ENCODE data around the gene JUN.
"Not testable (repeated sequence)": the region's sequence is repeated elsewhere in the genome, so short reads cannot be mapped to it uniquely, and the experiment has no call there.

JUN gene

DNA sequence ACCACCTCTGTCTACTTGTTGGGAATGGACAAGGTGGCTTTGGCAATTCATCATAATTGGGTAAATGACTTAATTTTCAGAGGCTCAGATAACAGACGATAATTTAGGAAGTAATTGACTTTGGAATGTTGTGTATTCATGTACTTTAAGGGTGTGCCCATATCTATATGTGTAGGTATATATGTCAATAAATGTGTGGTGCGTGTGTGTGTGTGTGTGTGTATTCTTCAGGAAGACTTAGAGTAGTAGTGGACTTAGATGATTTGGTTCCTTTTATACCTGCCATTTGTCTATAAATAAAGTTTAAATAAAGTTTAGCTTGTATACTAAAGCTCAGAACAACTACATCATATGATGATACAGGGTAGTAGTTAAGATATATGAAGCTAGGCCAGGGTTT, 20.0 kb upstream of the JUN start:
- no peak for DNase-seq
- intact Hi-C loops (cut with DNase I; ENCODE audit: low total_unique reads): no loop called here
- no peak overlapping the region for H3K4me3 ChIP-seq
- H3K27ac ChIP-seq: no peak overlapping the region
- H3K36me3 ChIP-seq: no peaks in the 10 kb centered on the region
- H3K4me1 ChIP-seq: no peaks in the 10 kb centered on the region
- no peaks in the 10 kb centered on the region for H3K9me3 ChIP-seq
- TF ChIP-seq, protein P1, sequence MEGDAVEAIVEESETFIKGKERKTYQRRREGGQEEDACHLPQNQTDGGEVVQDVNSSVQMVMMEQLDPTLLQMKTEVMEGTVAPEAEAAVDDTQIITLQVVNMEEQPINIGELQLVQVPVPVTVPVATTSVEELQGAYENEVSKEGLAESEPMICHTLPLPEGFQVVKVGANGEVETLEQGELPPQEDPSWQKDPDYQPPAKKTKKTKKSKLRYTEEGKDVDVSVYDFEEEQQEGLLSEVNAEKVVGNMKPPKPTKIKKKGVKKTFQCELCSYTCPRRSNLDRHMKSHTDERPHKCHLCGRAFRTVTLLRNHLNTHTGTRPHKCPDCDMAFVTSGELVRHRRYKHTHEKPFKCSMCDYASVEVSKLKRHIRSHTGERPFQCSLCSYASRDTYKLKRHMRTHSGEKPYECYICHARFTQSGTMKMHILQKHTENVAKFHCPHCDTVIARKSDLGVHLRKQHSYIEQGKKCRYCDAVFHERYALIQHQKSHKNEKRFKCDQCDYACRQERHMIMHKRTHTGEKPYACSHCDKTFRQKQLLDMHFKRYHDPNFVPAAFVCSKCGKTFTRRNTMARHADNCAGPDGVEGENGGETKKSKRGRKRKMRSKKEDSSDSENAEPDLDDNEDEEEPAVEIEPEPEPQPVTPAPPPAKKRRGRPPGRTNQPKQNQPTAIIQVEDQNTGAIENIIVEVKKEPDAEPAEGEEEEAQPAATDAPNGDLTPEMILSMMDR (IDR thresholded peaks at IDR 0.05): no peak
- H3K27me3 ChIP-seq: no peaks in the 10 kb centered on the region

GRCh38 chr1:58802640-58803399, 19.0 kb upstream of the JUN start:
- no peaks in the 10 kb centered on the region for H3K27me3 ChIP-seq
- H3K27ac ChIP-seq: no peak overlapping the region
- intact Hi-C loops (cut with DNase I; ENCODE audit: low total_unique reads): no loop called here
- no peak for DNase-seq
- H3K4me1 ChIP-seq: no peaks in the 10 kb centered on the region
- H3K36me3 ChIP-seq: no peaks in the 10 kb centered on the region
- H3K9me3 ChIP-seq: no peaks in the 10 kb centered on the region
- no peak overlapping the region for H3K4me3 ChIP-seq
- TF ChIP-seq, protein P1 (IDR thresholded peaks at IDR 0.05): no peak

DNA sequence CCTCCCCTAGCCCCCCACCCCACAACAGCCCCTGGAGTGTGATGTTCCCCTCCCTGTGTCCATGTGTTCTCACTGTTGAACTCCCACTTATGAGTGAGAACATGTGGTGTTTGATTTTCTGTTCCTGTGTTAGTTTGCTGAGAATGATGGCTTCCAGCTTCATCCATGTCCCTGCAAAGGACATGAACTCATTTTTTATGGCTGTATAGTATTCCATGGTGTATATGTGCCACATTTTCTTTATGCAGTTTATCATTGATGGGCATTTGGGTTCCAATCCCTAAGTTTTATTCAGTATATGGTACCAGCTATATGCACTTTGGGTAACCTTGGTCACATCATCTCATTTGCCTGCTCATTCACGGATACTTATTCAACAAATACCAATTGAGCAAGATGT, 17.4 kb upstream of the JUN start:
- DNase-seq; H3K9me3 ChIP-seq; H3K4me3 ChIP-seq; H3K36me3 ChIP-seq; intact Hi-C loops (cut with DNase I; ENCODE audit: low total_unique reads); H3K27me3 ChIP-seq; H3K27ac ChIP-seq; H3K4me1 ChIP-seq: not testable (repeated sequence)

- no peaks in the 10 kb centered on the region for H3K36me3 ChIP-seq
- no peak overlapping the region for H3K4me3 ChIP-seq
- no peaks in the 10 kb centered on the region for H3K27me3 ChIP-seq
- TF ChIP-seq, protein P1 (IDR thresholded peaks at IDR 0.05): no peak
- no peaks in the 10 kb centered on the region for H3K9me3 ChIP-seq
- DNase-seq: no peak
- no peak overlapping the region for H3K27ac ChIP-seq
- intact Hi-C loops (cut with DNase I; ENCODE audit: low total_unique reads): loop anchor here (10.0 kb wide), 1 partner anchor 275 kb away; no protein-coding TSS in a partner anchor
- H3K4me1 ChIP-seq: no peaks in the 10 kb centered on the region
Observed at GRCh38 chr1:58799650-58800049, 15.8 kb upstream of the JUN start.

DNA sequence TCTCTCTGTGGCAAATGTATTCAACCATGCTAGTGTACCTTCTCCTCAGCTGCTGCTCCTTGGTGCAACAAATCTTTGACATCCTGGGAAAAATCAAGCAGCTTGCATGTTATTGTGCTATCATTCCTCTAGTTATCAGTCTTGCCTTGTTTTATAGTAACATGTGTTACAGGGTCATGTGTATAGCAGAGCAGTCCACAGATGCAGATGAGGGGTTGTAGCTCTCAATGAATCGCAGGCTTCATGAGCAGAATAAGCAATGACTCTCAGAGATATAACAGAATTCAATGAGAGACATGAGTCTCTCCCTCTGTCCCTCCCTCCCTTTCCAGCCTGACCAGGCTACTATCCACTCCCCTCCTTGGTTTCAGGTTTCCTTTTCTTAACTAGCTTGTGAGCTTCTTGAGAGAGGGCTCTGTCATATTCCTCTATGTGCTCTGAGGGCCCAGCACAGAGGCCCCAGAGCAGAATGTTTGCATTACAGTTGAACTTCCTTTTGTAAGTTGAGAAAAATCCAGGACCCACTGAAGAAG, 15.1 kb upstream of the JUN start:
- intact Hi-C loops (cut with DNase I; ENCODE audit: low total_unique reads): loop anchor here (10.0 kb wide), 1 partner anchor 276 kb away; no protein-coding TSS in a partner anchor
- H3K36me3 ChIP-seq: no peaks in the 10 kb centered on the region
- TF ChIP-seq, protein P1 (IDR thresholded peaks at IDR 0.05): no peak
- no peak for DNase-seq
- no peaks in the 10 kb centered on the region for H3K27me3 ChIP-seq
- no peak overlapping the region for H3K27ac ChIP-seq
- H3K4me1 ChIP-seq: no peaks in the 10 kb centered on the region
- H3K4me3 ChIP-seq: no peak overlapping the region
- no peaks in the 10 kb centered on the region for H3K9me3 ChIP-seq

DNA sequence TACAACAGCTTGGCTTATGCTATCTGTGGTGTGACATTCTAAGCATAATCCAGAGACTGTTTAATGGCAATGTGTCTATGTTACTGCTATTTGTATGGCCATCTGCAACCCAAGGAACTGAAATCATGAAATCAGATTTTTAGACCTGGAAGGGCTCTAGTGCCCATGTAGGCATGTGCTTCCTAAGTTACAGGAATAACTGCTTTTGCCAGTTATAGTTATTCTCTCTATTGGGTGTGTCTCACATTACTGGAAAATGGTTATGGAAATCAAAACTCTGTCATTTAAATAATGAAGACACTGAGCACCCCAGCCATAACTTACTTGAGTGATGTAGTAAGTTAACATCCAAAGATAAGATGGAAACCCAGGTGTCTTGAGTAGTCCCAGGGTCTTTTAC, 12.6 kb upstream of the JUN start:
- Histone ChIP-seq H3K4me3 (no peak overlapping the region), H3K9me3 (no peaks in the 10 kb centered on the region), H3K27ac (no peak overlapping the region), H3K4me1 (no peaks in the 10 kb centered on the region), H3K27me3 (no peaks in the 10 kb centered on the region), H3K36me3 (no peaks in the 10 kb centered on the region)
- DNase-seq: no peak
- intact Hi-C loops (cut with DNase I; ENCODE audit: low total_unique reads): loop anchor here (10.0 kb wide), 1 partner anchor 278 kb away; no protein-coding TSS in a partner anchor
- TF ChIP-seq, protein P1 (IDR thresholded peaks at IDR 0.05): no peak

Measured in tibial artery (tissue), 4 donors.